DND-41 (cell line): ENCODE data around the gene GPR18.

Experiments used
- ATAC-seq: fragments of 200-7000 bp; cut with Tn5 transposase; 3 replicates; pipeline ENCODE4 v1.9.1; 2021; ENCODE audit warnings: low read depth; ENCODE audit not compliant: insufficient read depth
- DNase-seq: peaks from one replicate; pipeline ENCODE4 v3.0.0-alpha.2; 2020
- H2AFZ ChIP-seq: 2 replicates; pipeline ENCODE4 v1.6.0; 2012; ENCODE audit warnings: low read depth, low read length
- H3K27ac ChIP-seq: 2 replicates; pipeline ENCODE4 v1.5.1; 2012; ENCODE audit warnings: low read length, inconsistent platforms
- H3K27me3 ChIP-seq: fragments of 200-600 bp; sonication (generic); 2 replicates; pipeline ENCODE4 v1.6.0; 2012; ENCODE audit warnings: low read length, mild to moderate bottlenecking, inconsistent platforms; ENCODE audit not compliant: insufficient read depth, poor library complexity
- H3K36me3 ChIP-seq: 2 replicates; pipeline ENCODE4 v1.5.1; 2012; ENCODE audit warnings: low read length, inconsistent platforms; ENCODE audit not compliant: insufficient read depth
- H3K4me1 ChIP-seq: 2 replicates; pipeline ENCODE4 v1.5.1; 2012; ENCODE audit warnings: mild to moderate bottlenecking, low read length; ENCODE audit not compliant: insufficient read depth
- H3K4me2 ChIP-seq: 2 replicates; pipeline ENCODE4 v1.6.0; 2012; ENCODE audit warnings: mild to moderate bottlenecking, moderate library complexity, low read length, inconsistent platforms; ENCODE audit not compliant: insufficient read depth
- H3K4me3 ChIP-seq, 2 experiments: fragments of 200-600 bp in 1 of 2; shearing (Covaris generic) in 1 of 2; 2 replicates each; pipeline ENCODE4 v1.5.1; 2012 to 2016; ENCODE audit warnings: inconsistent platforms in 2 of 2, low read length in 2 of 2, mild to moderate bottlenecking in 2 of 2, low read depth in 1 of 2, moderate library complexity in 1 of 2
- H3K79me2 ChIP-seq: 2 replicates; pipeline ENCODE4 v1.6.0; 2012; ENCODE audit warnings: low read length, inconsistent platforms; ENCODE audit not compliant: insufficient read depth
- H3K9ac ChIP-seq: 2 replicates; pipeline ENCODE4 v1.6.0; 2012; ENCODE audit warnings: low read depth, mild to moderate bottlenecking, inconsistent platforms, low read length, moderate library complexity
- H3K9me3 ChIP-seq: 2 replicates; pipeline ENCODE4 v1.5.1; 2012; ENCODE audit warnings: low read length, moderate library complexity, mild to moderate bottlenecking, inconsistent platforms; ENCODE audit not compliant: insufficient read depth, severe bottlenecking
- H4K20me1 ChIP-seq: 2 replicates; pipeline ENCODE4 v1.6.0; 2012; ENCODE audit warnings: low read length; ENCODE audit not compliant: insufficient read depth
- CTCF ChIP-seq: IDR thresholded peaks from 2 replicates; pipeline ENCODE4 v1.5.1; 2012; ENCODE audit warnings: borderline replicate concordance, low read length, moderate library complexity, mild to moderate bottlenecking; ENCODE audit not compliant: poor library complexity, severe bottlenecking; ENCODE audit errors: extremely low read depth
- EZH2 ChIP-seq: IDR thresholded peaks from 3 replicates; pipeline ENCODE4 v1.6.1; 2012; ENCODE audit warnings: borderline replicate concordance, low read depth, mild to moderate bottlenecking, moderate library complexity, low read length, inconsistent platforms; ENCODE audit not compliant: severe bottlenecking

GPR18 gene

GRCh38 chr13:99205621-99206220, 52.5 kb downstream of the GPR18 start:
- H3K4me1 ChIP-seq: peaks cover 46% of the 10 kb centered on the region
- peaks cover 27% of the 10 kb centered on the region for H3K36me3 ChIP-seq
- H3K9me3 ChIP-seq: no peaks in the 10 kb centered on the region
- no peak for TF ChIP-seq CTCF
- TF ChIP-seq EZH2: no peak
- peak overlapping the region; percentile 4; the same call in 1 of the 2 replicates for H3K27ac ChIP-seq
- H3K27me3 ChIP-seq: no peaks in the 10 kb centered on the region
- no peak overlapping the region for H3K9ac ChIP-seq
- peaks cover 60% of the 10 kb centered on the region for H4K20me1 ChIP-seq
- no peak overlapping the region for H3K4me2 ChIP-seq
- no peak overlapping the region for H3K4me3 ChIP-seq
- DNase-seq (no peak), ATAC-seq (no peak)
- no peak overlapping the region for H2AFZ ChIP-seq
- H3K79me2 ChIP-seq: peaks cover 100% of the 10 kb centered on the region
